ENCODE results near the gene NCOA6.
"Not testable (repeated sequence)": the region's sequence is repeated elsewhere in the genome, so short reads cannot be mapped to it uniquely, and the experiment has no call there.

The NCOA6 gene

DNA sequence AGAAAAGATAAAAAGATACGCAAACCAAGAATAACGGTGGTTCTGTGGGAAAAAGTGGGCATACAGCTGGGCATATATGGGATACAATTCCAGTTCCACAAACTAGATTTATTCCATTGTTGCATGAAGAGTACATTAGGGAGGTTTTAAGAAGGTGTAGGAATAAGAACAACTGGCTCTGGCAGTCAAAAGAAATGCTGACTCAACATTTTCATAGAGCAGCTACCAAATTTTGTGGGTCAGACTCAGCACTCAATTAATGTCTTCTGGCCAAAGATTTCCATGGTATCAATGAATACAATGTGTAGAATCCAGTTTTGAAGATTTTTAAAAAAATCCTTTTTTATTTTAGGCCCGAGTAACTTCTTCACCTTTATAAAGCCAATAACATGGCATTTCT lies 81.1 kb downstream of the NCOA6 start:
- DNase-seq (ENCODE audit: low read depth, low spot score): no peak
- H3K4me3 ChIP-seq (ENCODE audit: low read length): no peak overlapping the region

DNA sequence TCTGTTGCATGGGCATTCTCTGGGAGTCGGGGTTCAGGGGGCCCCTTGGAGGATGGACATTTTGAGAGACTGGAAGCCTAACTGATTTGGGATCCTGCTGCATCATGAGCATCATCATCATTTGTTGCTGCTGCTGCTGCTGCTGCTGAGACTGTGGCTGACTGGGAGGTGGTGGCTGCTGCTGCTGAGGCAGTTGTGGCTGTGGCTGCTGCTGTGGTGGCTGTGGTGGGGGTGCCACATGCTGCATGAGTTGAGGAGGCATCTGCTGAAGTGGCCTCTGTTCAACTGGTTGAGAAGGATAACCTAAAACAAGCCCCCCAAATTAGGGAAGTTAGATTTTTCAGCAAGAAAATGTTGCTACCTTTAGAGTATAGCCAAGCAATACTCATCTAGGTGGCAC lies 82.4 kb downstream of the NCOA6 start:
- H3K4me3 ChIP-seq (ENCODE audit: low read length): no peak overlapping the region
- DNase-seq (ENCODE audit: low read depth, low spot score): no peak

DNA sequence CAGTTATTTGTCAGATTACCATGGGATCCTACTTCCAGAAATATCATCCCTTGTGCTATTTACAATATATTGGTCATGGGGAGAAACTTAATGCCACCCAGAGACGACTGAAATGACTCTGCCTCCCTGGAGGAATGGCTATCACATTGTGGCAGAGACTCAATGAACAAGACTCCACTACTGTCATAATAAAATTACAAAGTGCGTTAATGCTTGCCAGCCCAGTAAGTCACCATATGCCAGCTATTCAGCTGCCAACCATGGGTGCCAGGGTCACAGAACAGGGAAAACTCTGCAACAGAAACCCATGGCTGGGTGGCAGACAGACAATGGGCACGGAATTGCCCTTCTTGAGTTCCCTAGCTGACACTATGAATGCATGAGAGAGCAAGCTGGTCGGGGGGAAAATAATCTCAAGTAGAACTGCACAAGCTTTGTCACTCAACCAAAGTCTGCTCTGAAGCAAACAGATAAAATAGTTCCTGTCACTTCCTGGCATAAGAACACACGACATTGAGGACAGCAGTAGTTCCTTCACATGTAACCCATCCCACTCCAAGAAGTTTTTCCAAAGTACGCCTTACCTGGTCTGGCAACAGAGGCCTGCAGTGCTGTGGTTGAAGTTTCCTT lies 89.2 kb downstream of the NCOA6 start:
- DNase-seq (ENCODE audit: low read depth, low spot score): no peak
- H3K4me3 ChIP-seq (ENCODE audit: low read length): no peak overlapping the region

DNA sequence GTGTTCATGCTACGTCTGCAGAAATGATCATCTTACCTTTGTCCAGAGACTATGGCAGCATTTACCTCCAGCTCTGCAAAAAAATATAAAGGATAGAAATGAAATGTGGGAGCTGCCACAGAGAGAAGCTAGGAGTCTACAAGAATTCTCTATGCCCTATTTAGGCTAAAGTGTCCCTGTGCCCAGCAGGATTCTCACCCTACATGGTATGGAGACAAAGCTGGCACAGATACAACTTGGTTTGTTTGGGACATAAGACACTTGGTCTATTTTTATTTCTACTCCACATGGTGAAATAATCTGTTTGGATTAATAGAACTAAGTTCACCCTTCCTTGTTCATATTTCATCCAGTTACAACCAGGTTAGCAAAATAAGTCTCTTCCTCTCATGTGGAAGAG lies 92.9 kb downstream of the NCOA6 start:
- H3K4me3 ChIP-seq (ENCODE audit: low read length): no peak overlapping the region
- no peak for DNase-seq (ENCODE audit: low read depth, low spot score)

DNA sequence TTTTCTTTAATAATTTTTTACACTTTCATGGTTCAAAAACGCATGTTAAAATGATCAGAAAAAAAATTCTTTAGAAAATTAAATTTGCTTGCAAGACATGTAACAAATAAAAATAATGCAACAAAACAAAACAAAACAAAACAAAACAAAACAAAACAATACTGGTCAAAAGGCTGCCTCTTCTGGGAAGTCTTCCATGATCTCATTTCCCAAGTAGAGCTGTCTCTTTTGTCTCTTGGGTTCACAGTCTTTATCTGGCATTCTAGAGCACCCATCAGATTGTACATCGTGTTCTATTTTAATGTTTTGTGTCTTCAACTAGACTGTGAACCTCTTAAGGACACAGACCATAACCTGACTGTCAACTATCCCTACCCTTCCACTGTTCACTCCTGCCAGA lies 96.0 kb downstream of the NCOA6 start:
- DNase-seq (ENCODE audit: low read depth, low spot score): no peak
- H3K4me3 ChIP-seq (ENCODE audit: low read length): no peak overlapping the region

DNA sequence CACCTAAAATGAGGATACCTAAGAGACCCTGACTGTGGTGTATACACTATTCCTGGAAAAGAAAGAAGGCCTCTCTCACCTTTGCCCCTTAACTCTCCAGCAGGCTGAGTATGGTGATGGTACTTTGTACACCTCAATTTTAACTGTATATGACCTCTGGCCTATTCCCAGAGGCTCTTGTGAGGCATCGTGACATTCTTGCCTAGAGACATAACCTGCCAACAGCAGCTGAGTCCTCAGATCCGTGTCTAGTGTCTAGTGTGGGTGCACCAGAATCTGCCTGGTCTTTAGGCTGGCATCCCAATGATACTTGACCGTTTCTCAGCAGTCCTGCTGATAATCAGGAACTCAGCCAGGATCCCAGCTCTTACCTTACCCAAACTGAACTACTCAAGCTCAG lies 101.3 kb downstream of the NCOA6 start:
- no peak overlapping the region for H3K4me3 ChIP-seq (ENCODE audit: low read length)
- no peak for DNase-seq (ENCODE audit: low read depth, low spot score)

DNA sequence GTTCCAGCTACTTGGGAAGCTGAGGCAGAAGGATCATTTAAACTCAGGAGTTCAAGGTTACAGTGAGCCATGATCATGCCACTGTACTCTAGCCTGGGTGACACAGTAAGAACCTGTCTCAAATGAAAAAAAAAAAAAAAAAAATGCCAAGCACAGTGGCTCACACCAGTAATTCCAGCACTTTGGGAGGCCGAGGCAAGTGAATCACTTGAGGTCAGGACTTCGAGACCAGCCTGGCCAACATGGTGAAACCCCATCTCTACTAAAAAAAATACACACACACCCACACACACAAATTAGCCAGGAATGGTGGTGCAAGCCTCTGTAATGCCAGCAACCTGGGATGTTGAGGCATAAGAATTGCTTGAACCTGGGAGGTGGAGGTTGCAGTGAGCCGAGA lies 102.9 kb downstream of the NCOA6 start:
- not testable (repeated sequence) for H3K4me3 ChIP-seq (ENCODE audit: low read length); DNase-seq (ENCODE audit: low read depth, low spot score)

DNA sequence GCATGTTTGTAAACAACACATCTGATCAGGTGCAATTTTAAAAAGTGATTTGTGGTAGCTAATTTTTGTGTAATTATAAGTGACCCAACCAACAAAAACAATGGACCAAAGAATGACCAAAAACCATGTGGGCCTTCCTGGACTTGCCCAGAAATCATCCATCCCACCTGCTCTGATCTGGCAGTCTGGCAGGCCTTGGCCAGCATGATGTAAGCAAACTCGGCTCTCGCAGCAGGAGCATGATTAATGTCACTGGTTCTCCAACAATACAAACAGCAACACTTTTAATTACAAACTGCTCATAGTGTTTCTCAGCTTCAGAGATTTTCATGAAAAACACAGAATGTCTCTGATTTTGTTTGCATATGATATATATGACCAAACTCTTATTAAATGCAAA lies 105.2 kb downstream of the NCOA6 start:
- DNase-seq (ENCODE audit: low read depth, low spot score): no peak
- no peak overlapping the region for H3K4me3 ChIP-seq (ENCODE audit: low read length)

DNA sequence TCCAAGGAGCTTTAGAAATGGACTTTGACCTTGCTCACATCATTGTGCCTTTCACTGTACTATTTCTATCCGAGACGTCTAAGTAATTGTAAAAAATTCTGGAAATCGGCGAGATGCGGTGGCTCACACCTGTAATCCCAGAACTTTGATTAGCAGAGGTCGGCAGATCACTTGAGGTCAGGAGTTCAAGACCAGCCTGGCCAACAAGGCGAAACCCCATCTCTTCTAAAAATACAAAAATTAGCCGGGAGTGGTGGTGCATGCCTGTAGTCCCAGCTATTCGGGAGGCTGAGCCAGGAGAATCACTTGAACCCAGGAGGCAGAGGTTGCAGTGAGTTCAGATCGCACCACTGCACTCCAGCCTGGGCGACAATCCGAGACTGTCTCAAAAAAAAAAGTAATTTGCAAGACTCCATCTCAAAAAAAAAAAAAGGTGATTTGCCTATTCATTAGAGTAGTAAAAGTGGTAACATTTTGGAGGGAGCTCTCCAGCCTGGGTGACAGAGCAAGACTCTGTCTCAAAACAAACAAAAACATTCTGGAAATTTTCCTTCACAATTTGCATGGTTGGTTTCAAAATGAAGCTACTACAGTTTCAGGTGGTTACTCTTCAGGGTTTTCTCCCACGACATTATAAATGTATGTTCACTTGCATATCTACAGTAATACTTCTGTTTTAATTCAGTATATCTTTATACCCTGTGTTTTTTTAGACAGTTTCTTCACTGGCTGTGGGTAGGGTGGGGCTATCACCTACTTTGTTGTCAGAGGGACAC lies 106.0 kb downstream of the NCOA6 start:
- DNase-seq (ENCODE audit: low read depth, low spot score); H3K4me3 ChIP-seq (ENCODE audit: low read length): not testable (repeated sequence)

DNA sequence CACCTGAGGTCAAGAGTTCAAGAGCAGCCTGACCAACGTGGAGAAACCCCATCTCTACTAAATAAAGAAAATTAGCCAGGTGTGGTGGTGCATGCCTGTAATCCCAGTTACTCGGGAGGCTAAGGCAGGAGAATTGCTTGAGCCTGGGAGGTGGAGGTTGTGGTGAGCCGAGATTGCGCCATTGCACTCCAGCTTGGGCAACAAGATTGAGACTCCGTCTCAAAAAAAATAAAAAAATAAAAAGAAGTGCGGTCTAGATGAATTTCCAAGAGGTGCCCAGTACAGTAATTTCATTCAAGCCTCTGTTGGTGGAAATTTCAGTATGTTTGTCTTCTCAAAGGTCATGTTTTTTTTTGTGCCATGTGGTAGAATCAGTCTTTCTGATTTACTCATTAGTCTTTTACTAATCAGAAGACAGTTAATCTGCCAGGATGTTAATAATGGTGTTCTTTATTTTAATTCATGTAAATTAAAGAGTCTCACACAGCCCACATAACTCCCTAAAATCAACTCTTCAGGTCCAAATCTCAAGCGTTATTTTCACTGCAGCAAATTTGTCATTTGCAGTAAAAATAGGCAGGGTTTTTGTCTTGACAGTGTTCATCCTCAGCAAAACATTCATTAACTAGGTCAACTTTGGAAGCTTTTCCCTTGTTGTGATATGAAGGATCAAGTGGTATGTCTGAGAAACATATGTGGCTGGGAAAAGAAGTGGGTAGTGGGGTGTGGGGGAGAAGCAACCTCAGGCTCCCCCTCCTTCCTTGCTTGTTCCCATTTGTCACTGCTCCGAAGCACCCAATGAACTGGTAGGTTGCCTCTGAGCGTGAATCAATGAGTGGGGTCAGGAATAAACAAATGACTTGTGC lies 108.0 kb downstream of the NCOA6 start:
- H3K4me3 ChIP-seq (ENCODE audit: low read length): no peak overlapping the region
- no peak for DNase-seq (ENCODE audit: low read depth, low spot score)

DNA sequence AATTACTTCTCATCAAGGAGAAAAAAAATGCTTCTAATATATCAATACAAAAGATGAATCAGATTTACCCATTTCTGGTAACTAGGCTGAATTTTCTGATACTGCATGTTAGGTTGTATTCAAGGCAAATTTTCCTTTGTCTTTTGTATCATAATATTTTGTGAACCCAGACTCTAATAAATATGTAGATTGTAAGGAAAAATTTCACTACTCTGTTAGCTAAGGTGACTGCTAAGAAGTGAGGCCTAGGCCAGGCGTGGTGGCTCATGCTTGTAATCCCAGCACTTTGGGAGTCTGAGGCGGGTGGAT lies 108.6 kb downstream of the NCOA6 start:
- H3K4me3 ChIP-seq (ENCODE audit: low read length): no peak overlapping the region
- no peak for DNase-seq (ENCODE audit: low read depth, low spot score)

DNA sequence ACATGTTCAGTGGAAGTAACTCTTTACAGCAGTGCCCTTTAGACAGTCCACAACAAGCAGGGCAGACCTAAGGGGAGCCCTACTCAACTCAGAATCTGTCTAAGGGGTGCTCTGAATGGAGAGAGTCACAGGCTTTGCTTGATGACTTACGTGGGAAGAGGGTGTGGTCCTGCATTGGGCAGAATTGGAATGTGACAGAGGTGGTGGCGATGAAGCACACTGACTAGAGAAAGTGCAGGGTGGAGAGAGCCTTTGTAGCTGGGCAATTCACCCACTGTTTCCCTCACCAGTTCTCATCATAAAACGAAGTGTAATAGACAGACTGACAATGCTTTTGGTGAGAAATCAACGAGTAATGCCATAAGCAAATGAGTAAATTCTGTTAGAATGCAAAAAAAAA lies 110.1 kb downstream of the NCOA6 start:
- DNase-seq (ENCODE audit: low read depth, low spot score): no peak

DNA sequence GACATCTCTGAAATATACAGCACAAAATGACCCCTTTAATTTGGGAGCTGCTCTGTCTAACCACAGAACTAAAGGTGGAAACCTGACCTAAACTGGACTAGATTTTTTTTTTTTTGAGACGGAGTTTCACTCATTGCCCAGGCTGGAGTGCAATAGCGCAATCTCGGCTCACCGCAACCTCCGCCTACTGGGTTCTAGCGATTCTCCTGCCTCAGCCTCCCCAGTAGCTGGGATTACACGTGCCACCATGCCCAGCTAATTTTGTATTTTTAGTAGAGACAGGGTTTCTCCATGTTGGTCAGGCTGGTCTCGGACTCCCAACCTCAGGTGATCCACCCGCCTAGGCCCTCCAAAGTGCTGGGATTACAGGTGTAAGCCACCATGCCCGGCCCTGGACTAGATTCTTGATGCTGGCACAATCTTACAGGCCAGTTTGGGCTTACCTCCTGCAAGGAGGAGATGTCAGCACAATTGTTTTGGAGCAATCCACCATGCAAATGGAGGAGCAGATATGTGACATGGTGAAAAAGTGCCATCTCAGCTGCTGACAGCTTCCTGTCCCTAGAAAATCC lies 111.4 kb downstream of the NCOA6 start:
- not testable (repeated sequence) for DNase-seq (ENCODE audit: low read depth, low spot score); H3K4me3 ChIP-seq (ENCODE audit: low read length)

More for the DNA sequence above, 110.1 kb downstream of the NCOA6 start:
- H3K4me3 ChIP-seq (ENCODE audit: low read length): no peak overlapping the region

DNA sequence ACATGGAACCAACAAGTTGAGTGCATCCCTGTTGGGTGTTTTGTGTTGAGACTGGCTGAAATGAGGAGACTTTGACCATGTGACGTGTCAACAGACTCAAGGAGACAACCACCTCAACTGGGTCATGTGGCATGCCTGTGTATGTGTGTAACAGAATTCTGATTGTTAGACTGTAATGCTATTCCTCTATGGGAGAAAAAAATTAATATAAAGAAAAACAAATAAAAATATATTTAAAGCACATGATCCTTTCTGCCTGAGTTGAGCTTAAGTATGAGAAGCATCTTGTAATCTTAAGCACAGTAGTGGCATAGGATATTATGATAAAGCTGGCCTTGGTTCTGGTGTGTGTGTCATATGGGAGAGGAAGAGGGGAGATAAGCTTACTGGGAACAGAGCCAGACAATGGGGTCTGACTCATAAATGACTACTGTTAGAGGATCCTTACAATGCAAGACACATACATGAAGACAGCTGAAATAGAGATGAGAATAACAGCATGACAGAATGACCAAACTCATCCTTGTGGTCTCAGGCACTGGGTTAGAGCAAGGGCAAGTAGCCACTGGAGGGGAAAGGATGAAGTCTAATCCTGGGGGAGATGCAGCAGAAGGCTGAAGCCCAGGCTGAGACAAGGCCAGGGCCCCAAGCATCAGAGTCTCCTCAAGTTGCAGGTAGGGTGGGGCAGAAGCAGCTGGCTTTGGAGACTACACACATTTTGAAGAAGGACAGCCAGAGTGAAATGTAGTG lies 112.1 kb downstream of the NCOA6 start:
- no peak for DNase-seq (ENCODE audit: low read depth, low spot score)
- H3K4me3 ChIP-seq (ENCODE audit: low read length): no peak overlapping the region

DNA sequence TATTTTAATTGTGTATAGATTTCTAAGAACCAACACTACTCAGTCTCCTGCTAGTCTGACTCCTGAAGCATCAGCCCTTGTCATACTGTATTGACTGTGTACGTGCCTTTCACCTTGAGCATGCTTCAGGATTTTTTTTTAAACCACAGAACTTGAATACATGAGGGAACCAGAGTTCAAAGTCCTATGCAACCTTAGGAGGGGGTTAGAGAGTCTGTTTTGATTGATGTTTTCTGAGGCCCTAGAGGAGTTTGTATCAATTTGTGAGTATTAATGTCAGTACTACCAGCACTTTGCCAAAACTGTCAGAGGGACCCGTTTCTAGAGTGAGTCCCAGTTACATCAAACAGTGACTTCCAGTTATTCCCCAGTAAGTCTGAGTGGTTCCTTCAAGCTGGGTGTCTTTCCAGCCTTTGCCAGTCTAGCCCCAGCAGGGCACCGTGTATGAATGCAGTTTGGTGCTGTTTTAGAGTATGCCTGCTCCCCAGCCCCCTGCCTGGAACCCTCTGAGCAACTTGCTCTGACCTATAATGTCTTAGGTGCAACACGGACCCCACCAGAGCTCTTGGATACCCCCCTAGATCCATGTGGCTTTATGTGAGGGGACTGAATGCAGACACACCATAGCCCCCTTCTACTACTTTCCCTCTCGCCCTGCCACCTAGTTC lies 112.8 kb downstream of the NCOA6 start:
- no peak overlapping the region for H3K4me3 ChIP-seq (ENCODE audit: low read length)
- no peak for DNase-seq (ENCODE audit: low read depth, low spot score)

DNA sequence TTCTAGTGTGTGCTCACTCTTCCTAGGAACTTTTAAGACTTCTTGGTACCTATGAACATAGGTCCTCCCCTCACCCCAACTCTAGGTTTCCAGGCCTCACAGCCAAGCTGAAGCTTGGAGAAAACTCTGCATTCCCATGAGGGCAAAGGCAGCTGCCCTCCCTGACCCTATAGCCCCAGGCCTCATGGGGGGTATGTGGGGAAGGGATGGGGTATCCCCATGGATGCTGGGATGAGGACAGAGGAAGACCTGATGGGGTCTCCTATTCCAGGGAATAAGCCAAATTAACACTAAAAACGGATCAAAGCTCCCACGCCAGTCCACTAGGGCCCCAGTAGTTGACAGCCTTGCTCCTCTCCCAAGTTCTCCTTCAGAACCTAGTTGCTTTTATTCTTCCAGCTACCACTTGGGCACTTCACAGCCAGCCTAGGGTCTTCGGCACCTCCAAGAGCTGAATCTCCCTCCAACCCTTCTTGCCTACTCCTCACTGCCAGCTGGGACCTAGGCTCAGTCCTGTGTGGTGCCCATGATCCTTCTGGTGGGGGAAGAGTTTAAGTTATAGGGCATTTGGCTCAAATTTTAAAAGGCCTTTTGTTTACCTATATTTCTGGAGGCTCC lies 113.5 kb downstream of the NCOA6 start:
- H3K4me3 ChIP-seq (ENCODE audit: low read length): no peak overlapping the region
- DNase-seq (ENCODE audit: low read depth, low spot score): no peak

DNA sequence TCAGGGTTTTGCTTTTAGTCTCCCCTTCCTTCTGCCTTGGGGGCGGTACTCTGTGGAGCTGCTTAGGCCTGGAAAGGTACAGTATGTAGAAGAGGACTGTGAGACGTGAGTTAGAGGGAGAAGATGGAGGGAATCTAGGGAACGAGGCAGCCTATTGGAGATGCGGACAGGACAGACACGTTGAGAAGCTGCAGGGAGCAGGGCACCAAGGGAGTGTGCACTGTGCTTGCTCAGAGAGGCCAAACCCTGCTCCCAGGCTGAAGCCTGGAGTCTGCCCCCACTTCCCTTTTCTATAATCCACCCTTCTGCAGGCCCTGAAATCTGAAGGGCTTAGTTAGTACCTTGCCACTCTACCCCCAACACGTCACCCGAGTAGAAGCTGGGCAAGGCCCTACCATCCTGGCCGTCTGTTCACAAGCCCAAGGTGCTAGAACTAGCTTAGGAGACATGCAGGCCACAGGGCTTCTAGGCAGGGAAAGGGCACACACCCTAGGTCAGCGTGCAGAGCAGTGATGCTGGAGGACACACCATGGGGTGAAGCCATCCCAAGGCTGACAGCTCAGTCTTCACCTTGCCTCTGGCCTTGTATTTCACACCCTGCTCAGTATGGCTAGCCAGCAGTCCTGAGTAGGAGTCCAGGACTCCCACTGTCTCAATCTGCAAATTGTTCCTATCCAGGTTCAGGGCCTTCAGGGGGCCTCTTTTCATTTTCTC lies 114.4 kb downstream of the NCOA6 start:
- no peak overlapping the region for H3K4me3 ChIP-seq (ENCODE audit: low read length)
- DNase-seq (ENCODE audit: low read depth, low spot score): no peak

DNA sequence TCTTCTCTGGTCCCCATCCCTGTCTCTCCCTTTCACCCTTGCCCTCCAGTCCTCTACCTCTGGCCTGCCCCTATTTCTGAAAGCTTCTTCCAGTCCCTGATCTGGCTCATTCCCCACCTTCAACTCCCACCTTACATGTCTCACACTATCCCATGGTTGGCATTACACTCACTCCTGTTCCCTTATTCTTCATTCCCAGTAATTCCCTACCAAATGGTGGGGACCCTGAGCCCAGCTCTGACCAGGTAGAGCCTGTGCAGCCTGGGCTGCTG lies 114.9 kb downstream of the NCOA6 start:
- DNase-seq (ENCODE audit: low read depth, low spot score): no peak
- H3K4me3 ChIP-seq (ENCODE audit: low read length): no peak overlapping the region
